ENCODE results near the gene TRIM54. TPM values are rescaled to one million over a fixed set of nuclear protein-coding genes. Genes with fewer than 3 reads are reported as not detected.

Gene TRIM54
- total and polyA plus RNA-seq, 2 of the 8 experiments (the other 6 are each of a cell fraction or from before 2014, with no cell fraction given): 3.9 to 5.8 TPM

- WGBS, 2 experiments (ENCODE audit: extremely low coverage in 1 of 2, insufficient coverage in 1 of 2, insufficient read length in 1 of 2, insufficient replicate concordance in 2 of 2, low coverage in 1 of 2, low lambda C conversion rate in 2 of 2, missing lambda C conversion rate in 1 of 2): 82% methylated on average over 10 of the region's 26 CpGs; no CpG with 5 or more reads in 1 of the 2 experiments
Observed at GRCh38 chr2:27306136-27306535, 23.9 kb downstream of the TRIM54 start.

More at GRCh38 chr2:27306136-27306535, 23.9 kb downstream of the TRIM54 start:
- Histone ChIP-seq H2BK120ac (replicated peaks; ENCODE audit: low read depth, low read length) (no peak overlapping the region), H3K18ac (ENCODE audit: extremely low read depth, low read length) (peak overlapping the region; percentile 95), H2AFZ (ENCODE audit: low read length) (no peak overlapping the region), H3K4me2 (ENCODE audit: insufficient read depth in 1 of 2, low read depth in 2 of 2, low read length in 2 of 2) (peak overlapping the region; percentile 63 to 69), H3K4ac (replicated peaks; ENCODE audit: insufficient read length, low read depth, low read length) (no peak overlapping the region), H3K4me3 (ENCODE audit: extremely low read depth in 1 of 4, insufficient read depth in 2 of 4, low read depth in 3 of 4, low read length in 4 of 4) (peak overlapping the region in 2 of 4 experiments; percentile 26 to 51; a peak in 4 of 8 replicates), H3K27ac (ENCODE audit: low read depth, low read length) (no peak overlapping the region), H3K56ac (replicated peaks; ENCODE audit: insufficient read length, low read depth, low read length) (no peak overlapping the region), H2BK20ac (ENCODE audit: low read length) (0 out of 2 replicates have a peak overlapping the region, but pooled peaks have one; percentile 48), H3K36me3 (ENCODE audit: control insufficient read depth in 2 of 4, insufficient read depth in 4 of 4, low read length in 3 of 4) (peaks cover 0 to 4% (median 0%) of the 10 kb centered on the region in 4 experiments; a peak in 1 of 8 replicates), H3K23me2 (ENCODE audit: low read depth, low read length) (peaks cover 10% of the 10 kb centered on the region; the same call in 1 of the 2 replicates), H2BK5ac (ENCODE audit: low read depth, low read length) (no peak overlapping the region), H3K4me1 (replicated peaks in 1 of 4; ENCODE audit: control insufficient read depth in 3 of 4, insufficient read depth in 4 of 4, low read length in 3 of 4) (peaks cover 0 to 28% (median 14%) of the 10 kb centered on the region in 4 experiments; a peak in 5 of 7 replicates), H4K20me1 (replicated peaks in 1 of 2; ENCODE audit: control insufficient read depth in 1 of 2, insufficient read depth in 2 of 2, low read length in 2 of 2) (peaks cover 4 to 11% of the 10 kb centered on the region in 2 experiments), H3K79me2 (ENCODE audit: control insufficient read depth in 1 of 2, insufficient read depth in 2 of 2, low read length in 2 of 2) (no peaks in the 10 kb centered on the region), H2AK5ac (ENCODE audit: low read depth, low read length) (no peak overlapping the region), H4K5ac (ENCODE audit: insufficient read length, low read depth, low read length) (no peak overlapping the region), H4K8ac (ENCODE audit: extremely low read depth, insufficient read depth, low read length) (peak overlapping the region; percentile 9), H2BK15ac (ENCODE audit: low read length) (peak overlapping the region; percentile 81; the same call in 1 of the 2 replicates), H3K27me3 (replicated peaks in 1 of 4; ENCODE audit: control insufficient read depth in 3 of 4, extremely low read depth in 1 of 4, insufficient read depth in 3 of 4, low read length in 3 of 4) (peaks cover 29 to 41% (median 39%) of the 10 kb centered on the region in 4 experiments), H3K9ac (replicated peaks in 1 of 4; ENCODE audit: extremely low read depth in 1 of 4, low read depth in 3 of 4, low read length in 3 of 4) (no peak overlapping the region), H3K9me3 (ENCODE audit: insufficient read depth in 2 of 2, low read depth in 1 of 2, low read length in 1 of 2) (no peaks in the 10 kb centered on the region; a peak in 1 of 4 replicates), H3K79me1 (ENCODE audit: low read depth, low read length) (no peaks in the 10 kb centered on the region), H3K14ac (ENCODE audit: insufficient read length) (no peak overlapping the region), H3K23ac (ENCODE audit: insufficient read length) (no peak overlapping the region), H4K91ac (replicated peaks; ENCODE audit: insufficient read length, low read length) (peak overlapping the region; percentile 73), H2BK12ac (ENCODE audit: low read depth, low read length) (peak overlapping the region; percentile 29; the same call in 1 of the 2 replicates)
- DNase-seq (ENCODE audit: low read depth in 1 of 2, low spot score in 2 of 2) (no peak), FAIRE-seq (no peak)
- ChIA-PET CTCF (ENCODE audit: partially characterized antibody) (interaction anchor here (0.5 to 12.3 kb wide), 7 partner anchors 15 to 464 kb away, joined by 3 to 413 read pairs (median 9); partner anchors contain the start of genes DNAJC5G, MPV17 and TRIM54), POLR2A (ENCODE audit: partially characterized antibody) (interaction anchor here (0.8 to 8.8 kb wide), 6 partner anchors 9 to 57 kb away, joined by 3 to 105 read pairs (median 4); partner anchors contain the start of gene MPV17)
- no peak for TF ChIP-seq POU5F1 (IDR thresholded peaks at IDR 0.05; ENCODE audit: low read depth, low read length)
- no peak for TF ChIP-seq CBX8 (IDR thresholded peaks at IDR 0.05; ENCODE audit: borderline replicate concordance, low read depth, low read length)
- no peak for TF ChIP-seq POLR2A (IDR thresholded peaks at IDR 0.05; ENCODE audit: control extremely low read depth in 1 of 2, low read depth in 2 of 2, low read length in 2 of 2)
- no peak for TF ChIP-seq TAF1 (IDR thresholded peaks at IDR 0.05; ENCODE audit: low read depth, low read length)
- TF ChIP-seq KDM5A (IDR thresholded peaks at IDR 0.05; ENCODE audit: low read length): no peak
- no peak for TF ChIP-seq SIX5 (IDR thresholded peaks at IDR 0.05; ENCODE audit: low read depth, low read length)
- no peak for TF ChIP-seq RXRA (IDR thresholded peaks at IDR 0.05; ENCODE audit: insufficient read depth, low read depth, low read length)
- peak; percentile 58 for TF ChIP-seq MAX (IDR thresholded peaks at IDR 0.05)
- TF ChIP-seq E2F6 (IDR thresholded peaks at IDR 0.05): peak; percentile 51; the same call in 1 of the 2 replicates
- TF ChIP-seq SAP30 (IDR thresholded peaks at IDR 0.05; ENCODE audit: insufficient read depth, insufficient replicate concordance, low read length): no peak

All from H1 (cell line).